Hippocampal formation (tissue), 2 donors: Measurements from ENCODE around the gene ZNF22.

Experiments
- DNase-seq, 2 donors: peaks; one replicate each; lab custom pipeline; 2025; lab: John Stamatoyannopoulos, UW

Gene ZNF22

DNA sequence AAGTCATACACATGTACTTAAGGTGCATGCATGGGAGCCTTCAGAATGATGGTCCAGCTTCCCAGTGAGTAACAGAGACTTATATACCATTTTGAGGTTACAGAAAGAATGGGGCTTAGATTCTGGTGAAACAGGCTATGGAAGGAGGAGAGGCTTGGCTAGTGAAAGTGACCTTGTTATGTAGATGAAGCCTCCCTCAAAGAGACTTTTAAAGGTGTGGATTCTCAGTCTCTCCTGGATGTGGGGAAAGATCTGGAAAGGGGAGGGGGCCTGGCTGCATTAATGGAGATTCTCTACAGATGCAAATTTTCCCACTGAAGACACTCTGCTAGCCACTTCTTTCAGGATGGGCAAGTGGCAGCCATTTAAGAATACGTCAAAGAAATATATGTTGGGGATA is 35.6 kb upstream of the ZNF22 start:
- no peak for DNase-seq

DNA sequence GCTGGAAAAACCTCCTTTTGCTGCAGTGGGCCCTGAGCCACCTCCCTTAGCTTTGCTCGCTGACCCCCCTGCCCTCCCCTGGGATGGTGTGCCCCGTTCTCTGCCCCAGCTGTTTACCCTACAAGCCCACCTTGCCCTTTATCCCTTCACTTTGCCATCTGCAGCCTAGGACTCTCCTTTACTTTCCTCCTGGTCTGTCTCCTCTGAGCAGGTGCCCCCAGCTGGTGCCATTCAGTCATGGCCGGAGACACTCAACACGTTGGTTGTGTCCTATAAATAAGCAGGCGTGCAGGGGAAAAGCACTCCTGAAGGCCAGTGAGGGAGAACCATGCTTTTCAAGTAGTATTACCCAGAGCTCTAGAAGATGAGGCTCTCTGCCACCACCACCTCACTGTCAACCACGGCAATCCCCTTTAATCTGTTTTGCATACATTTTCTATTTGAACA is 35.0 kb upstream of the ZNF22 start:
- no peak for DNase-seq

DNA sequence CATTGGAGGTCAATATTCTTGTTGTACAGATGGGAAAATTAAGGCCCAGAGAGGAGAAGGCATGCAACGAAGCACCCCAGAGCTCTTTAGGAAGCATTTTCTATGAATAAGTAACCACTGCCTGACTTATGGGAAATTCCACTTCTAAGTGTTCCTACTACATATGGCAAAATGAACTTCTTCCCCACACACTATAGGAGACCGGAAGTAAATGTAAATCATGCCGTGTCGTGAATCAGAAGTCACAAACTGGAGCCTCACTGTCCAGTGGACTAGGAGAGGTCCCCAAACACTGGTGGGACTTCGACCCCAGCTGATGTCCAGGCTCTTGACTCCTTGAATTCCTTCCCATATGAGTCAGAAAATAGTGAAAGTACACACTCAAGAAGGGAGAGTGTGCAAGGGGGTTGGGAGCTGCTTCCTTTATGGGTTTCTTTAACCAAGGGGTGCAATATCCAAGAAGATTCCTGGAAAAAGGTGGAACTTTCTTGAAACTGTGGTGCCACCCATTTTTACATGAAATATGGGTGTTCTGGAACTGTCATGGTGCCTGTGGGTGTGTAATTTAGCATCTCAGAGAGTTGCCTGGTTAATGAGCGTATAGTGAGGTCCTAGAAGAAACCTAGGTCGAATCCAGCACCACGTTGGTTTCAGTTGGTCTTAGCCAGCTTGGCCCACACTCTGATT is 34.5 kb upstream of the ZNF22 start:
- DNase-seq: no peak

DNA sequence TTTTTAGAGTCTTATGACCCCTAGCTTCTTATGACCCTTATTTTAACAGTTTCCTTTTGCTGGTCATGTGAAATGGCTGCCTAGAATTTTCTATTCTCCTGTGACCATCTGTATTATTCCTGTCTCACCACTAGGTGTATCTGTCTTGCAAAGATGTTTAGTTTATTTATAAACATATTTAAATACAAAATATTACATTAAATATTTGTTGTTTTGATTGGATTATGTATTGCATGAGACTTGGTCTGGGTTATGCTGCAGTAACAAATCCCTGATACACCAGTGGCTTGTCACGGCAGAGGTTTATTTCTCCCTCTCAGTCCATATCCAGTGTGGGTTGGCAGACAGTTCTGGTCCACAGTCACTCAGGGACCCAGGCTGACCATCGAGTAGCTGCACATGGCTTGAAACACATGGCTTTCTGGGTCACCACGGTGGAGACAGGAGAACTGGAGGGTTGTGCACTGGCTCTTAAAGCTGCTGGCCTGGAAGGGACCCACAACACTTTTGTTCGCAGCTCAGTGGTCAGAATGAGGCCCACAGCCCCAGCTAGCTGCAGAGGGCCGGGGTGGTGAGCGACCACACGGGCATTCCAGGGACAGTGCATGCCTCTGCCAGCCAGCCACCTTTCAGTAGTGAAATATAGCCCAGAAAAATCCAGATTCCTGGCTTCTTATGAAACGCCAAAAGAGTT is 33.8 kb upstream of the ZNF22 start:
- no peak for DNase-seq

DNA sequence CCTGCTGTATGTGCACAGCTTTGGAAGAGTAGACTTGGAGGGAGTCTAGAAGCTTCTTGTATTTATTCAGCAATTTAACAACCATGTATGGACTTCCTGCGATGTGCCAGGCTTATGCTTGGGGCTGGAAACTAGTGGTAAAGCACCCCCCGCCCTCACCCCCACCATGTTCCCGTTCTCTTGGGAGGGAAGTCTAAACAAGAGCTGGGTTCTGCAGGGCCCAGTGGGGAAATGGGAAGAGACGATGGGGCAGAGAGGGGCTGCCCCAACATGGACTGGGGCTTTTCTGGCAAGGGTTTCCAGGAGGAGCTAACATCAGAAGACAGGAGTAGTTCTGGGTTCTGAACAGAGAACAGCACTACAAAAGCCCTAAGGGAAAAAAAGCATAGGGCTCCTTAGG is 33.1 kb upstream of the ZNF22 start:
- no peak for DNase-seq

DNA sequence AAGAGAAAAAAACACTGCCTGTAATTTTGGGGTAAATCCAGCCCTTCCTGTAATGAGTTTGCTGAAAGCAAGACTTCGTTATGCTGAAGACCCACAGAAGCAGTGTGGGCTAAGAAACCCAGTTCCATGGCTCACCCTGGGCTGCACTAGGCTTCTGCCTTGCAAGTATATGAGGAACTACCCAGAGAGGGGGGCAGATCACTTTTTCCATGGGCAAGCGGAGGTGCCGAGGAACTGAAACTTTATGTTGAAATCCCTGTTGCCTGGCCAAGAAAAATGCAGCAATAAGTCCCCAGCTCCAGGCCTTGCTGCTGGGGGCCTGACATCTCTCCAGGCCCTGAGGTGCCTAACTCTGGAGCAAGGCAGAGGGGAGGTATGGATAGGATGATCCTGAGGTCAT is 32.6 kb upstream of the ZNF22 start:
- DNase-seq: peak in 1 of 2 donors; percentile 52

DNA sequence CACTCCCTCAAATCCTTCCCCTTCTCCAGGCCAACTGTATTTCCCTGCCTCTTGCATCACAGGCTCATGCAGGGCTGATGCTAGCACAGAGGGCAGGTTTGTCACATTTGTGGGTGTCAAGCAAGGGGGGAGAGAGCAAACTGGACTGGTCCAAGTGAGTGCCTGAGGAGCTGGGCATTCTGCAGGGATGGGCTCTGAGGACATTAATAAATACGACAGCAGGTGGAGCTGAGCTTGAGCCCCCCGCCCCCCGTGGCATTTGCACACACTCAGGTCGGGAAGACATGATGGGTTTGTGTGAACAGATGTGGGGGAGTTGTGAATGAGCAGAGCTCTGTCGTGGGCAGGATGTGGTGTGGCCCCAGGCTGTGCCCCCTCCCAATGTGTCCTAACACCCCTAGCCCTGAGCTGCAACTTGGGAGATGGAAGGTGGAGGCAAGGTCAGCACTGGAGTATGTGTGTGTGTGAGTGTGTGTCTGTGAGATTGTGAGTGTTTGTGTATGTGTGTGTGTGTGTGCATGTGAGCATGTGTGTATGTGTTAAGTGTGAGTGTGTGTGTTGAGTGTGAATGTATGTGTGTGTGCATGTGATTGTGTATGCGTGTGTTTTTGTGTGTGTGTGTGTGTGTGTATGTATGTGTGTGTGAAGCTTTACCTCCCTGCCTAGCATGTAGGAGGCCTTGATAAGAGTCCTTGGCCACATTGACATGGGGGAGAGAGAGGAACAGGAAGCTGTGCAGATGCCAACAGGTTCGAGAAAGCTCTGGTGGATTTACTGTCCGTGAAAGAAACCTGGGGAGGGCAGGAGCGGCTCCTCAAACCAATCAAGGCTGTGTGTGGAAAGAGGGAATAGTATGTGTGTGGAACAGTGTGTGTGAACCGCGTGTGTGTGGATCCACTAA is 32.0 kb upstream of the ZNF22 start:
- DNase-seq: no peak

DNA sequence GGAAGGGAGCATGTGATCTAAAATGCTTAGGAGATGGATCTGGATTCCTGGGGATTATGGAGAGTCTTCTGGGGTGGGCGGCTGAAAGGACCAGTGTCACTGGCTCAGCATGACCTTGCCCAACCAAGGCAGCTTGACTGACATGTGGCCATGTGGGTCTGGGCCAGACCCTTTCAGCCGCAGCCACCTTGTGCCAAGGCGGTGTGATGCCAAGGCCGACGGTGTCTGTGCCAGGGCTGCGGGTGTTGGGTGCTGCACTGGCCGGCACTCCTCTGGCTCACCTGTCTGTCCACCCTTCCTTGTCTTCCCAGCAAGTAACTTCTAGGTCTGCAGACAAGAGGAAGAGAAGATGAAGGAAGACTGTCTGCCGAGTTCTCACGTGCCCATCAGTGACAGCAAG is 30.9 kb upstream of the ZNF22 start:
- DNase-seq: no peak

DNA sequence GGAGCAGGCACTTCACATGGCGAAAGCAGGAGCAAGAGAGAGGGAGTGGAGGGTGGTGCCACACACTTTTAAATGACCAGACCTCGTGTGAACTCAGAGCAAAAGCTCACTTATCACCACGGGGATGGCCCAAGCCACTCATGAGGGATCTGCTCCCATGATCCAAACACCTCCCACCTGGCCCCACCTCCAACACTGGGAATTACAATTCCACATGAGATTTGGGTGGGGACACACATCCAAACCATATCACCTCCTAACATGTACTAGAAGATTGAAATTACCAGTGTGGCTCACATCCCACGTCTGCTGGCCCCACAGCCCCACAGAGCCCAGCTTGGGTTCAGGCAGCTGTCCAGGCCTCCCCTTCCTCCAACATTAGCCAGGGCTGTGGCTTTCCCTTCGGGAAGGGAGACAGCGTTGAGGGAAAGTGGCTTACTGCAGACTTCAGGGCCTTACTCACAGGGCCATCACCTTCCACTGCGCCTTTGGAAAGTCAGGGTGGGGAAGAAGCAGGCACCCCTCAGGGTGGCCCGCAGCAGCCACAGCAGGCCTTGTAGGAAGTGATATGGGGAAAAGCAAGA is 29.8 kb upstream of the ZNF22 start:
- DNase-seq: no peak

DNA sequence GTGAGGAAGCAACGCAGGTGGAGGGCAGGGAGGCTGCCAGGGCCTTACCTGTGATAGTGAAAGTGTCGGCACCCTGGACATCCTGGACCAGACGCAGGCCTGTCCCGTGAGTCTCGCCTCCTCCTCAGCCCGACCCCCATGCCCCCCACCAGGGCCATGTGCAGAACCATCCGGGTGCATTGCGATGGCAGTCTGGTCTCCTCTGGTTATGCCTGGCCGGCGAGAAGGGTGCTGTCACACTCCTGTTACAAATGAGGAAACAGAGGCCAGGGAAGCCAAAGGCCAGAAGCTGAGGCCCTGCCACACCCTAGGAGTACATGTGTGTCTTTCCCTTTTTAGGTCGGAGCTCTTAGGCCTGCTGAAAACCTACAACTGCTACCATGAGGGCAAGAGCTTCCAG is 29.3 kb upstream of the ZNF22 start:
- no peak for DNase-seq

DNA sequence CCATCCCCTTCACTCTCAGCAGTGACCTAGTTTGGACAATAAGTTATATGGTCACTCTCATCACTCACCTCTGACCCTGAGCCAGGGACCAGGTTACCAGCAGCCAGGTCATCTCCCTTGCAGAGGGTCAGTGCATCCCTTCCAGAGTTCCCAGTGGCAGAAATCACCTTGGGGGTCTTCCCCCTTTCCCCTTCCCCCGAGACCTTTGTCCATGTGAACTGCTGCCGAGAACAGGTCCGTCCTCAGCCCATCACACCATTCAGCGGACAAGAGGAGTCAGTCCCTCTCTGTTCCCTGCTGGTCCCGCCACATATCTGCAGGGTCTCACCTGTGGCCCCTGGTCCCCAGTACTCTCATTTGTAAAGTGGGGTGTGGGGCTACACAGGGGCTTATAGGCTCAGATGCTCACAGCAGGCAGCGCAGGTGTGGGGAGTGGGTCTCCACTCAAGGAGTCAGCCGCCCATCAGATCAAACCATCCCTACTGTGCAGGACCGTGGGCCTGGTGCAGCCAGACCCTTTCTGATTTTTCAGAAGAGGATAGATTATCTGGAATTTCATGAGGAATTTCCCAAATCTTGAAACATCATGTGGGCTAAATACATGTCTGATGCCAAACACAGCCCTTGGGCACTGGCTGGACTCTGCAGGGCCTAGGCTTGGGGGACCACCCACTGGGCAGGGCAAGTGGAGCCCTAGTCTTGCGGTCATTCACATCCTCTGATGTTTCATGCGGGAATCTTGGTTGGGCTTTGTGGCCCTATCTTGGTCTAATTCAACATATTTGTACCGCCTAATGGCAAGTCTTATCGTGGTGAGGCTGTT is 28.6 kb upstream of the ZNF22 start:
- no peak for DNase-seq

DNA sequence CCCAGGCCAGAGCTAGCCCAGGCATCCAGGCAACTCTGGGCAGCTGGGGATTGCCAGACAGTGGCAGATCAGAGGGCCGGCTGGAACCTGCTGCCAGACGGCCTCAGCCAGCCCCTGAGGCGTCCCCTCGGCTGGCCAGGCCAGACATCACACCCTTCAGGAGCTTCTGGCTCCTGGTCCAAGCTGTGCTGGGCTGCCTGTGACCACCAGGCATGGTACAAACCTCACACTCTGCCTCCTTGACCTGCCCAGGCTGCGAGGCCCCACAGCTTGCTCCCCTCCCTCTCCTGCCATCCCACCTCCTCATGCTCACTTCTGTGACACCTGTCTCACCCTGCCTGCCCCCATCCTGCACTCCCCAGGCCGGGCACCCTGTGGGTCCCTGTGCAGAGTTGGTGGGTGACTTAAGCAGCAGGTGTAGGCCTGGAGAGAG is 27.8 kb upstream of the ZNF22 start:
- no peak for DNase-seq

DNA sequence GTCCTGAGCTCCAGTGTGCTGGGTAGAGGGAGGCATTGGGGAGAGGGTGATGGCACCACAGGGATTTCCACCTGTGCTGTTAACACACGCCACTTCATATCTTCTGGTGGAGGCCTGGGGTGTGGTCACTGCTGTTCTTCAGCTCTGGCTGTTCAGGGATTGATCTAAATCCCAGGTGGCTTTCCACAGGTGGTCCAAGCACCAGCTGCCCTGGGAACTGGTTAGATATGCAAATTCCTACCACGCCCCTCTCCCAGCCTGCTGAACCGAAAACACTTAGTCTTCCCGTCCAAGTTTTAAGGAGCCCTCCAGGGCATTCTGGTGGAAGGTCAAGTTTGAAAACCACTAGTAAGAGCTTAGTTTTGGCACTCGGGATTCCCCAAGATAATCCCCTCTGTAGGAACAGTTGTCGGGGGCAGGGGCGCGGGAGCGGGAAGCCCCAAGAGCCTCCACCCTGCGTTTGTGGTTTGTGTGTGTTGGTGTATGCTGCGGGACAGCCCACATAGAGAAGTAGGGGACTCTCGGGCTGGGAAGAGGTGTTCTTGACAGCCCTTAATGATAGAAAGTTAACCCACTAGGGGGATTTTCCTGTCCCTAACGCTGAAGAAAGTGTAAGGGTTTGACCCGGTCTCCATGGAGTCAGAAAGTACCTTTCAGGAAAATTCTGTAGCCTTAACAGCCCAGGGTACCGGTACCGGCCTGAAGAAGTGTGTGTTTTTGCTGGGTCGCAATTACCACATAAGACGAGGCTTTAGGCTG is 27.2 kb upstream of the ZNF22 start:
- DNase-seq: no peak

DNA sequence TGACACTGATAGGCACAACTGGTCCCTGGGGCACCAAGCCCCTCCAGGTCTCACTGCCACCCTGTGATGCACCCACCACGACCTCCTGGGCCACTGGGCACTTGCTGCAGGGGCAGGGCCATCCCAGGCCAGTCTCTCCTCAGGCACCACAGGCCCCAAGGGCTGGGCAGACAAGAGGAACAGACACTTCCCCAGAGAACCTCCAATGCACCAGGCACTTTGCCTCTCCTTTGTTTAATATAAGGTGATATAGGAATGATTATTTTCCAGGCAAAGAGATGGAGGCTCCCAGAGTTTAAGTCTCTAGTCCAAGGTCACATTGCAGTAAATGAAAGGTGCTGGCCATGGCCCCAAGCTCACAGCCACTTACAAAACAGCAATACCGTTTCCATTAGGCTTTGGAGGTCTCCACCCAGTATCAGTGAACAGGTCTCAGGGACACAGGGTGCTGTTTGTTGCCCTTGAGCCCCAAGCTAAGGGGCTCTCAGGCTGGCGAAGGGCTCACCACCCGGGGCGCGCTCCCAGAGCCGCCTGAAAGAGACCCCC is 26.6 kb upstream of the ZNF22 start:
- no peak for DNase-seq

DNA sequence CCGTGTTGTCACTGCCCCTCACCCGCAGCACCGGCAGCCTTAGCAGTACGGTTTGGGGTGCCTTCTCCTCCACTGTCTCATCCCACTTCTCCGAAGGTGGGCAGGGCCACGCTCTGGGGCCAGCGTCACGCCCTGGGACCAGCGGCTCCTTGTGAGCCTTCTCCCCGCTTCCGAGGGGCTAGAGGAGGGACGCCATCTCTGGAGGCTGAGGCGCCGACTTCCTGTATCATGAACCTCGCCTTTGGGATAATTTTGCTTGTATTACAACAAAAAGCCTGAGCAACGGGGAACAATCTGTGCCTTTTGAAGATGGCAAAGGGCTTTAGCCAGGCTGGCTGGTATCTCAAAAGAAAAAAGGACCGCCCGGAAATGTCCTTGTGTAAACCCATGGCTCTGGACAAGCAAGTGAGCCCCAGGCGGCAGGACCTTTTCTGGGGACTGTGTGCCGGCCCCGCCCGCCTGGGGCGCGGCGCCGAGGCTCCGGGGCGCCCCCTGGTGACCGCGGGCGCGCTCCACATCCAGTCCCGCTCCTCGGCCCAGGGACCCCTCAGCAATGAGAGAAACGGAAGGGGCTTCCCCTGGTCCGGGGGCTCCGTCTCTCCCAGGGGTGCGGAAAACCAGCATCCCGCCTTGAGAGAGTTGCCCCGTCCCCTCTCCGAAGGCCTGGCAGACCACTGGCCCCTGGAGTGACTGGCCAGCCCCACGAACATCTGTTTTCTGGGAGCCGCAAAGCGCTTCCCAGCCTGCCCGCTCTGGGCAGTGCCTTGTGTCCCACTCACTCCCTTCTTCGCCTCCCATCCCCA is 25.9 kb upstream of the ZNF22 start:
- peak; percentile 61 to 66 for DNase-seq

DNA sequence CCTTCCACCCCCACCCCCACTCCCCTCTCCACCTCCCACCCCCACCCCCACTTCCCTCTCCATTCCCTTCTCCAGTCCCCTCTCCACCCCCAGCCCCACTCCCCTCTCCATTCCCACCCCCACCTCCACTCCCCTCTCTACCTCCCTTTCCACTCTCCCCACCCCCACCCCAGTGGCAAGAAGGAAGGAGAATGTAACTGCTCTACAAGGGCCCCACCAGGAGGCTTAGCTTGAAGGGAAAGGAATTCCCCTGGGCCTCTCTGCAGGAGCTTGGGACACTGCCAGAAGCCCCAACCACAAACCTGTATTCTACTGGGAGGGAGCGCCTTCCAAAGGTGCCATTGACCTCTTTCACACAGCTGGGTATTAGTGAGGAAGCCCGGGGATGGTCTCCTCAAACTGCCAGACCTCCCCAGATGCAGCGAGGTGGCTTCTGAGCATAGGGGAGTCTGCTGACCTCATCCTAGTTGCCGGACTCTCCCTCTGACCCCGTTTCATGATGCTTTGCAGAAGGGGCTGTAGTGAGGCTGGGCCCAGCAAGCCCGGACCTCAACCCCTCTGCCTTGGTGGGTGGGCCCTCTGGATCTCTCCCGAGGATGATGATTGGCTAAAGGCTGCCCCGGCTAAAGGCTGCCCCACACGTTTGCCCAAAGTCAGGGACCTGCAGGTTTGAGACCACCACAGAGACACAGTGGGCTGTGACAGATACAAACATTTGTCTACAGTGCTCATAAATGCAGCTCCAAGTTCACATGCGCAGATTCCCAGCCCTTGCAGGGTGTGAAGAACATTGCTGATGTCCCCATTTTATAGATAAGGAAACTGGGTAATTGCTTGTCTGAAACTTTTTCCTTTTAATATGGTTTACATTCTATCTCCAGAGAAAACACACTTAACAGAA is 25.0 kb upstream of the ZNF22 start:
- DNase-seq: no peak

DNA sequence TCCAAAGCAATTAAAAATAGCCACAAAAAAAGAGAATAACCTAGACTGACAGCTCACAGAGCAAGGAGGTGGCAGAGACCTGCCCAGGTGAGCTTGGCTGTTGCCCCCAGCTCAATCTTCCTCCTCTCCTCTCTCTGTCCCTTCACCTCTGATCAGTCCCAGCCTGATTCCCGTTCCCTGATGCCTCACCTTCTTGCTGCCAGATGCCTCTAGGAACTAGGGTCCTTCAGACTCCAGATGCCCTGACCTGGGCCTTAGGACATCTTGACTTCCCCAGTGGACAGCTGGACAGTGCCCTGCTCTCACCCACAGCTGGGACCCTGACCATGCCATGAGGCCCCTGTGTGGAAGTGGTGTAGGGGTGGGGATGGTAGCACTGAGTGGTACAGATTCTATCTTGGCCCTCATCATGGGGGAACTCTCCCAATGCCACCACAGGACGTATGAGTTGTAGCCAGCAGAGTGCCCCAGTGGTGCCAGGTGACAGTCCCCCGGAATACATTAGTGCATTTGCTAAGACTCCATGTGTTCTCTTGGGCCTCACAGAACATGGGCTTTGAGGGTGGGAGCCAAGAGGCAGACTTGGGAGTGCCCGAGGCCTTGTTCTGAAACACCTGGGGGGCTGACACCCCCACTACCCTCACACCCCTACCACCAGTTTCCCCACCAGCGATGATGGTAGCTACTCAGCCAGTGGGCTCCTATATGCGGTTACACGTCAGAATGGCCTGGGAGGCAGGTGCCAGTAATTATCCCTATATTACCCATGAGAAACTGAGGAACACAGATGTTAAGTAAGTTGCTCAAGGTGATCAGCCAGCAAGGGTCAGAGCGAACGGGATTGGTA is 24.1 kb upstream of the ZNF22 start:
- DNase-seq: no peak
